ENCODE measurements around the gene SORBS1. TPM values are rescaled to one million over a fixed set of nuclear protein-coding genes. Genes with fewer than 3 reads are reported as not detected.

SORBS1 gene
- polyA plus RNA-seq, 1 donor from 2014 or later = 39.5 TPM

- Histone ChIP-seq H3K9me3 (ENCODE audit: low read length) (no peaks in the 10 kb centered on the region), H2AFZ (ENCODE audit: low read depth, low read length) (no peak overlapping the region), H4K20me1 (ENCODE audit: insufficient read depth) (no peaks in the 10 kb centered on the region), H3K27me3 (ENCODE audit: insufficient read depth, low read depth, low read length) (no peaks in the 10 kb centered on the region), H3F3A (ENCODE audit: insufficient read depth, low read length, poor library complexity, severe bottlenecking) (no peaks in the 10 kb centered on the region), H3K27ac (ENCODE audit: low read length) (no peak overlapping the region), H3K4me2 (ENCODE audit: low read length) (no peak overlapping the region), H3K4me3 (ENCODE audit: low read length) (no peak overlapping the region), H3K9me2 (ENCODE audit: insufficient read depth, low read length) (no peaks in the 10 kb centered on the region), H3K36me3 (ENCODE audit: insufficient read depth, low read length) (no peaks in the 10 kb centered on the region), H3K79me2 (replicated peaks; ENCODE audit: insufficient read depth, low read length) (no peaks in the 10 kb centered on the region), H3K9ac (ENCODE audit: low read length) (no peak overlapping the region)
- no peak for TF ChIP-seq SMC3 (conservative IDR thresholded peaks at IDR 0.05; ENCODE audit: poor library complexity)
- no peak for TF ChIP-seq RAD21 (conservative IDR thresholded peaks at IDR 0.05)
- TF ChIP-seq CTCF (IDR thresholded peaks at IDR 0.05; ENCODE audit: poor library complexity, severe bottlenecking) = no peak
- no peak for TF ChIP-seq MXI1 (conservative IDR thresholded peaks at IDR 0.05; ENCODE audit: poor library complexity, severe bottlenecking)
- no peak for TF ChIP-seq TAF1 (IDR thresholded peaks at IDR 0.05; ENCODE audit: low read depth)
- TF ChIP-seq POLR2AphosphoS5 (IDR thresholded peaks at IDR 0.05) = no peak
- no peak for TF ChIP-seq EZH2 (IDR thresholded peaks at IDR 0.05; ENCODE audit: borderline replicate concordance, insufficient read depth, low read length, poor library complexity, severe bottlenecking)
- no peak for TF ChIP-seq EP300 (conservative IDR thresholded peaks at IDR 0.05; ENCODE audit: poor library complexity, severe bottlenecking)
- TF ChIP-seq REST (IDR thresholded peaks at IDR 0.05; ENCODE audit: borderline replicate concordance) = no peak
These were observed 214.3 kb downstream of the SORBS1 start for GRCh38 chr10:95346715-95347401.

- Histone ChIP-seq H3K9me2 (ENCODE audit: insufficient read depth, low read length) (no peaks in the 10 kb centered on the region), H3K4me3 (ENCODE audit: low read length) (no peak overlapping the region), H3K27me3 (ENCODE audit: insufficient read depth, low read depth, low read length) (no peaks in the 10 kb centered on the region), H4K20me1 (ENCODE audit: insufficient read depth) (no peaks in the 10 kb centered on the region), H3K9ac (ENCODE audit: low read length) (no peak overlapping the region), H3K36me3 (ENCODE audit: insufficient read depth, low read length) (no peaks in the 10 kb centered on the region), H3F3A (ENCODE audit: insufficient read depth, low read length, poor library complexity, severe bottlenecking) (no peaks in the 10 kb centered on the region), H2AFZ (ENCODE audit: low read depth, low read length) (no peak overlapping the region), H3K9me3 (ENCODE audit: low read length) (no peaks in the 10 kb centered on the region), H3K79me2 (replicated peaks; ENCODE audit: insufficient read depth, low read length) (no peaks in the 10 kb centered on the region), H3K4me2 (ENCODE audit: low read length) (no peak overlapping the region), H3K27ac (ENCODE audit: low read length) (no peak overlapping the region)
- no peak for TF ChIP-seq RAD21 (conservative IDR thresholded peaks at IDR 0.05)
- no peak for TF ChIP-seq EZH2 (IDR thresholded peaks at IDR 0.05; ENCODE audit: borderline replicate concordance, insufficient read depth, low read length, poor library complexity, severe bottlenecking)
- TF ChIP-seq EP300 (conservative IDR thresholded peaks at IDR 0.05; ENCODE audit: poor library complexity, severe bottlenecking) = no peak
- TF ChIP-seq CTCF (IDR thresholded peaks at IDR 0.05; ENCODE audit: poor library complexity, severe bottlenecking) = no peak
- TF ChIP-seq MXI1 (conservative IDR thresholded peaks at IDR 0.05; ENCODE audit: poor library complexity, severe bottlenecking) = no peak
- TF ChIP-seq SMC3 (conservative IDR thresholded peaks at IDR 0.05; ENCODE audit: poor library complexity) = no peak
- no peak for TF ChIP-seq TAF1 (IDR thresholded peaks at IDR 0.05; ENCODE audit: low read depth)
- TF ChIP-seq POLR2AphosphoS5 (IDR thresholded peaks at IDR 0.05) = no peak
- TF ChIP-seq REST (IDR thresholded peaks at IDR 0.05; ENCODE audit: borderline replicate concordance) = no peak
These were observed 217.6 kb downstream of the SORBS1 start for GRCh38 chr10:95343573-95343972.

Data from neural cell (in vitro differentiated cells).